Trophoblast cell (in vitro differentiated cells and primary cell): ENCODE measurements around the gene SUDS3.

Source experiments
- DNase-seq, 2 donors: peaks; one replicate each; pipeline ENCODE4 v3.0.0-alpha.2; 2016
- H2AFZ ChIP-seq: 2 replicates; pipeline ENCODE4 v1.6.1; 2013; ENCODE audit warnings: low read length, moderate library complexity, mild to moderate bottlenecking; ENCODE audit not compliant: insufficient read depth, poor library complexity
- H2AK5ac ChIP-seq: 2 replicates; pipeline ENCODE4 v1.6.1; 2013; ENCODE audit warnings: mild to moderate bottlenecking, low read length
- H2BK120ac ChIP-seq: 2 replicates; pipeline ENCODE4 v1.6.1; 2013; ENCODE audit warnings: low read length, mild to moderate bottlenecking, moderate library complexity; ENCODE audit not compliant: insufficient read depth, poor library complexity
- H2BK12ac ChIP-seq: 2 replicates; pipeline ENCODE4 v1.6.1; 2013; ENCODE audit warnings: mild to moderate bottlenecking, low read length, moderate library complexity
- H2BK5ac ChIP-seq: 2 replicates; pipeline ENCODE4 v1.6.1; 2013; ENCODE audit warnings: low read length, low read depth, moderate library complexity, mild to moderate bottlenecking; ENCODE audit not compliant: poor library complexity
- H3K14ac ChIP-seq: 2 replicates; pipeline ENCODE4 v1.6.1; 2013; ENCODE audit warnings: mild to moderate bottlenecking, low read length
- H3K18ac ChIP-seq: 2 replicates; pipeline ENCODE4 v1.6.1; 2013; ENCODE audit warnings: mild to moderate bottlenecking, low read length
- H3K23ac ChIP-seq: 2 replicates; pipeline ENCODE4 v1.6.1; 2013; ENCODE audit warnings: low read length
- H3K27ac ChIP-seq: 2 replicates; pipeline ENCODE4 v1.5.1; 2013; ENCODE audit warnings: low read depth, mild to moderate bottlenecking, inconsistent platforms, low read length, moderate library complexity
- H3K27me3 ChIP-seq: 2 replicates; pipeline ENCODE4 v1.6.1; 2013; ENCODE audit warnings: inconsistent platforms, mild to moderate bottlenecking, low read length, moderate library complexity; ENCODE audit not compliant: insufficient read depth
- H3K36me3 ChIP-seq, 2 experiments: 1 replicate in 1 of 2; 2 replicates in 1 of 2; pipeline ENCODE4 v1.6.1; 2013; ENCODE audit warnings: low read length in 2 of 2, mild to moderate bottlenecking in 2 of 2, moderate library complexity in 1 of 2; ENCODE audit not compliant: insufficient read depth in 2 of 2, control insufficient read depth in 1 of 2
- H3K4ac ChIP-seq: 2 replicates; pipeline ENCODE4 v1.6.1; 2013; ENCODE audit warnings: low read depth, mild to moderate bottlenecking, low read length, moderate library complexity
- H3K4me1 ChIP-seq, 2 experiments: 1 replicate in 1 of 2; 2 replicates in 1 of 2; pipeline ENCODE4 v1.6.1; 2013; ENCODE audit warnings: low read length in 2 of 2, mild to moderate bottlenecking in 2 of 2, moderate library complexity in 1 of 2; ENCODE audit not compliant: insufficient read depth in 2 of 2, control insufficient read depth in 1 of 2
- H3K4me2 ChIP-seq: 2 replicates; pipeline ENCODE4 v1.6.1; 2013; ENCODE audit warnings: inconsistent platforms, mild to moderate bottlenecking, low read length, moderate library complexity
- H3K4me3 ChIP-seq: 2 replicates; pipeline ENCODE4 v1.5.1; 2013; ENCODE audit warnings: mild to moderate bottlenecking, low read depth, low read length, inconsistent platforms
- H3K79me1 ChIP-seq: one replicate; pipeline ENCODE4 v1.6.1; 2013; ENCODE audit warnings: low read length
- H3K79me2 ChIP-seq: 2 replicates; pipeline ENCODE4 v1.6.1; 2013; ENCODE audit warnings: low read length, mild to moderate bottlenecking; ENCODE audit not compliant: control insufficient read depth, insufficient read depth, poor library complexity
- H3K9ac ChIP-seq: 2 replicates; pipeline ENCODE4 v1.6.1; 2013; ENCODE audit warnings: mild to moderate bottlenecking, low read length
- H3K9me3 ChIP-seq: 2 replicates; pipeline ENCODE4 v1.6.1; 2013; ENCODE audit warnings: low read depth, mild to moderate bottlenecking, control low read depth, inconsistent platforms, low read length; ENCODE audit not compliant: insufficient read depth
- H4K12ac ChIP-seq: 2 replicates; pipeline ENCODE4 v1.6.1; 2013; ENCODE audit warnings: low read depth, mild to moderate bottlenecking, low read length, moderate library complexity
- H4K8ac ChIP-seq: 2 replicates; pipeline ENCODE4 v1.6.1; 2013; ENCODE audit warnings: low read depth, mild to moderate bottlenecking, low read length, moderate library complexity
- H4K91ac ChIP-seq: one replicate; pipeline ENCODE4 v1.6.1; 2013; ENCODE audit warnings: low read depth, mild to moderate bottlenecking, low read length, moderate library complexity
- WGBS: extraction: QIAGEN DNeasy Blood & Tissue Kit; methylation state at CpG from one replicate; pipeline ENCODE4 v1.1.7; 2013; ENCODE audit warnings: missing lambda C conversion rate; ENCODE audit not compliant: insufficient read length, insufficient coverage; ENCODE audit errors: extremely low coverage; 5-methylcytosine and 5-hydroxymethylcytosine counted together

SUDS3 gene

GRCh38 chr12:118463677-118464076 is 87.3 kb downstream of the SUDS3 start:
- H3K4me3 ChIP-seq = no peak overlapping the region
- H3K4me2 ChIP-seq = no peak overlapping the region
- H4K91ac ChIP-seq = no peak overlapping the region
- no peak overlapping the region for H2AFZ ChIP-seq
- H3K36me3 ChIP-seq = no peaks in the 10 kb centered on the region
- no peak overlapping the region for H2BK120ac ChIP-seq
- peak in 1 of 2 donors; percentile 21 for DNase-seq
- H3K79me2 ChIP-seq = no peaks in the 10 kb centered on the region
- H2BK12ac ChIP-seq = no peak overlapping the region
- no peak overlapping the region for H4K12ac ChIP-seq
- no peak overlapping the region for H3K9ac ChIP-seq
- no peak overlapping the region for H2AK5ac ChIP-seq
- no peaks in the 10 kb centered on the region for H3K4me1 ChIP-seq
- no CpG with 5 or more reads among the region's 4 CpGs for WGBS
- H3K18ac ChIP-seq = no peak overlapping the region
- H3K27me3 ChIP-seq = no peaks in the 10 kb centered on the region
- H3K9me3 ChIP-seq = no peaks in the 10 kb centered on the region
- H2BK5ac ChIP-seq = no peak overlapping the region
- no peaks in the 10 kb centered on the region for H3K79me1 ChIP-seq
- H4K8ac ChIP-seq = no peak overlapping the region
- H3K4ac ChIP-seq = no peak overlapping the region
- no peak overlapping the region for H3K27ac ChIP-seq
- no peak overlapping the region for H3K23ac ChIP-seq
- H3K14ac ChIP-seq = no peak overlapping the region

DNA sequence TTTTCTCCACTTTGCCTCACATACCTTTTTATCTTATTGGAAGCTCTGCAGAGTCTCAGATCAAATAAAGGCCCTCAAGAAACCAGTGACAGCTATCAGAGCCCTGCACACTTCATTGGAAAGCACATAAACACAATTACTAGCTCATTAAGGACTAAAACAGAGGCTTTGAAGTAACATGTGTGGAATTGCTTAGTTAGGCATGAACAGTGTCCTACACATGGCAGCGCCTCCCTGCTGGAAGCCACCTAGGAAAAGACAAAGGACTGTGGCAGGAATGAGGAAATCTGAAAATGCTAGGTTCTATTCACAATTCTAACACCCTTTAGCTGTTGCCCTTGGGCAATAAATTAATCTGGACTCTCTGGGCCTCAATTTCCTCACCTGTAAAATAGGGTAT is 89.4 kb downstream of the SUDS3 start:
- Histone ChIP-seq H2BK120ac (no peak overlapping the region), H3K9ac (no peak overlapping the region), H2AK5ac (no peak overlapping the region), H3K14ac (no peak overlapping the region), H3K9me3 (no peaks in the 10 kb centered on the region), H3K4me1 (no peaks in the 10 kb centered on the region), H3K36me3 (no peaks in the 10 kb centered on the region), H3K23ac (no peak overlapping the region), H4K12ac (no peak overlapping the region), H2AFZ (no peak overlapping the region), H3K18ac (no peak overlapping the region), H3K79me1 (no peaks in the 10 kb centered on the region), H3K4me2 (no peak overlapping the region), H3K27ac (no peak overlapping the region), H2BK5ac (no peak overlapping the region), H3K27me3 (no peaks in the 10 kb centered on the region), H2BK12ac (no peak overlapping the region), H3K4ac (no peak overlapping the region), H3K79me2 (no peaks in the 10 kb centered on the region), H4K8ac (no peak overlapping the region), H4K91ac (no peak overlapping the region), H3K4me3 (no peak overlapping the region)
- DNase-seq = no peak
- no CpG with 5 or more reads among the region's 1 CpG for WGBS
